ENCODE data around the gene MRPL47.

- no peak for TF ChIP-seq CTCF (IDR thresholded peaks at IDR 0.05; ENCODE audit: poor library complexity)
- no peak for TF ChIP-seq EZH2phosphoT487 (IDR thresholded peaks at IDR 0.05; ENCODE audit: low read depth, severe bottlenecking, unreplicated experiment)
Measured at GRCh38 chr3:179603321-179603720, 1.1 kb downstream of the MRPL47 start.
